H1 (cell line): ENCODE data around the gene C19orf73.
"Not testable (repeated sequence)": the region's sequence is repeated elsewhere in the genome, so short reads cannot be mapped to it uniquely, and the experiment has no call there.

ENCODE experiments used
- CBX5 ChIP-seq: fragments of 300-800, 300-1000 bp; sonication (generic); IDR thresholded peaks from 2 replicates; pipeline ENCODE4 v1.7.1; 2016; ENCODE audit warnings: antibody characterized with exemption, low read length, low read depth
- EP300 ChIP-seq, 2 experiments: IDR thresholded peaks; 1 replicate in 1 of 2; 2 replicates in 1 of 2; pipeline ENCODE4 v1.6.1; 2011 to 2012; ENCODE audit warnings: low read depth in 2 of 2, low read length in 2 of 2, mild to moderate bottlenecking in 2 of 2, borderline replicate concordance in 1 of 2, inconsistent platforms in 1 of 2, moderate library complexity in 1 of 2
- GABPA ChIP-seq: IDR thresholded peaks from 2 replicates; pipeline ENCODE4 v1.6.1; 2011; ENCODE audit warnings: mild to moderate bottlenecking, low read length, moderate library complexity, borderline replicate concordance; ENCODE audit not compliant: insufficient read depth
- JUND ChIP-seq: IDR thresholded peaks from 2 replicates; pipeline ENCODE4 v1.6.1; 2011; ENCODE audit warnings: mild to moderate bottlenecking, improper control_type of control experiment, low read length
- NRF1 ChIP-seq: IDR thresholded peaks from 2 replicates; pipeline ENCODE4 v1.6.1; 2011; ENCODE audit warnings: mild to moderate bottlenecking, low read depth, low read length, improper control_type of control experiment
- PHF8 ChIP-seq: fragments of 200-600 bp; sonication (generic); conservative IDR thresholded peaks from 2 replicates; pipeline ENCODE4 v1.7.1; 2012; ENCODE audit warnings: low read depth, mild to moderate bottlenecking, inconsistent platforms, low read length, moderate library complexity
- POLR2A ChIP-seq, 2 experiments: IDR thresholded peaks; 1 replicate in 1 of 2; 2 replicates in 1 of 2; pipeline ENCODE4 v1.6.1; 2011; ENCODE audit warnings: low read depth in 2 of 2, low read length in 2 of 2, mild to moderate bottlenecking in 2 of 2; ENCODE audit errors: control extremely low read depth in 1 of 2
- RAD21 ChIP-seq, 2 experiments: IDR thresholded peaks in 1 of 2; conservative IDR thresholded peaks in 1 of 2; 2 replicates each; pipeline ENCODE4 v1.6.1; 2011; ENCODE audit warnings: low read depth in 2 of 2, low read length in 2 of 2, improper control_type of control experiment in 1 of 2, inconsistent platforms in 1 of 2, mild to moderate bottlenecking in 1 of 2, moderate library complexity in 1 of 2
- RBBP5 ChIP-seq: IDR thresholded peaks from 2 replicates; pipeline ENCODE4 v1.7.1; 2012; ENCODE audit warnings: low read depth, mild to moderate bottlenecking, inconsistent platforms, low read length, moderate library complexity, borderline replicate concordance
- RFX5 ChIP-seq: IDR thresholded peaks from 2 replicates; pipeline ENCODE4 v1.6.1; 2011; ENCODE audit warnings: low read depth, low read length, improper control_type of control experiment, borderline replicate concordance
- SIN3A ChIP-seq, 2 experiments: IDR thresholded peaks in 1 of 2; conservative IDR thresholded peaks in 1 of 2; 2 replicates each; pipeline ENCODE4 v1.6.1; 2011 to 2012; ENCODE audit warnings: low read length in 2 of 2, improper control_type of control experiment in 1 of 2, low read depth in 1 of 2, mild to moderate bottlenecking in 1 of 2
- SP1 ChIP-seq: IDR thresholded peaks from 2 replicates; pipeline ENCODE4 v1.6.1; 2011; ENCODE audit warnings: low read depth, low read length
- TF ChIP-seq, protein P1 (sequence below), 3 experiments: IDR thresholded peaks; 1 replicate in 2 of 3; 2 replicates in 1 of 3; pipeline versions ENCODE4 v1.5.1 to v1.6.1; 2011; ENCODE audit warnings: low read length in 3 of 3, mild to moderate bottlenecking in 3 of 3, inconsistent platforms in 2 of 3, low read depth in 1 of 3, moderate library complexity in 1 of 3; ENCODE audit not compliant: insufficient read depth in 1 of 3; ENCODE audit errors: control extremely low read depth in 1 of 3

DNA sequence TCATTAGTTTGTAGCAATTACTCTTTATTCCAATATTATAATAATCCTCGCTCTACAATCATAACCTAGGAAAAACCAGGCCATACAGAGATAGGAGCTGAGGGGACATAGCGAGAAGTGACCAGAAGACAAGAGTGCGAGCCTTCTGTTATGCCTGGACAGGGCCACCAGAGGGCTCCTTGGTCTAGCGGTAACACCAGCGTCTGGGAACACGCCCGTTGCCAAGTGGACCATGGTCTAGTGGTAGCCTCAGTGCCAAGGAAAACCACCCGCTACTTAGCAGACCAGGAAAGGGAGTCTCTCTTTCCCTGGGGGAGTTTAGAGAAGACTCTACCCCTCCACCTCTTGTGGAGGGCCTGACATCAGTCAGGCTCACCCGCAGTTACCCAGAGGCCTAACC, 44.1 kb downstream of the C19orf73 start:
- TF ChIP-seq SIN3A (conservative IDR thresholded peaks at IDR 0.05 in 1 of 2, IDR thresholded peaks at IDR 0.05 in 1 of 2; ENCODE audit: low read depth in 1 of 2, low read length in 2 of 2); NRF1; GABPA; POLR2A (IDR thresholded peaks at IDR 0.05; ENCODE audit: control extremely low read depth in 1 of 2, low read depth in 2 of 2, low read length in 2 of 2); JUND; EP300 (IDR thresholded peaks at IDR 0.05; ENCODE audit: borderline replicate concordance in 1 of 2, low read depth in 2 of 2, low read length in 2 of 2); SP1; RBBP5; CBX5; RFX5; PHF8: not testable (repeated sequence)
- TF ChIP-seq RAD21 (IDR thresholded peaks at IDR 0.05 in 1 of 2, conservative IDR thresholded peaks at IDR 0.05 in 1 of 2; ENCODE audit: low read depth in 2 of 2, low read length in 2 of 2), result peak; percentile 52 to 58
- TF ChIP-seq, protein P1, sequence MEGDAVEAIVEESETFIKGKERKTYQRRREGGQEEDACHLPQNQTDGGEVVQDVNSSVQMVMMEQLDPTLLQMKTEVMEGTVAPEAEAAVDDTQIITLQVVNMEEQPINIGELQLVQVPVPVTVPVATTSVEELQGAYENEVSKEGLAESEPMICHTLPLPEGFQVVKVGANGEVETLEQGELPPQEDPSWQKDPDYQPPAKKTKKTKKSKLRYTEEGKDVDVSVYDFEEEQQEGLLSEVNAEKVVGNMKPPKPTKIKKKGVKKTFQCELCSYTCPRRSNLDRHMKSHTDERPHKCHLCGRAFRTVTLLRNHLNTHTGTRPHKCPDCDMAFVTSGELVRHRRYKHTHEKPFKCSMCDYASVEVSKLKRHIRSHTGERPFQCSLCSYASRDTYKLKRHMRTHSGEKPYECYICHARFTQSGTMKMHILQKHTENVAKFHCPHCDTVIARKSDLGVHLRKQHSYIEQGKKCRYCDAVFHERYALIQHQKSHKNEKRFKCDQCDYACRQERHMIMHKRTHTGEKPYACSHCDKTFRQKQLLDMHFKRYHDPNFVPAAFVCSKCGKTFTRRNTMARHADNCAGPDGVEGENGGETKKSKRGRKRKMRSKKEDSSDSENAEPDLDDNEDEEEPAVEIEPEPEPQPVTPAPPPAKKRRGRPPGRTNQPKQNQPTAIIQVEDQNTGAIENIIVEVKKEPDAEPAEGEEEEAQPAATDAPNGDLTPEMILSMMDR (IDR thresholded peaks at IDR 0.05; ENCODE audit: control extremely low read depth in 1 of 3, insufficient read depth in 1 of 3, low read depth in 1 of 3, low read length in 3 of 3), result peak; percentile 61 to 64 (median 62)
